Activated naive CD4-positive, alpha-beta T cell treated with anti-CD3 and anti-CD28 coated beads, Interleukin-2, amount 50 U/mL, for 72 hours (primary cell): ENCODE measurements around the gene AIF1. TPM values are rescaled to one million over a fixed set of nuclear protein-coding genes. Genes with fewer than 3 reads are reported as not detected.
A peak's percentile ranks its signal among the peaks of the same experiment; 100 is the strongest.

Experiments
- ATAC-seq, 2 donors: fragments of 150-1000 bp; cut with Tn5 transposase; 2 replicates each; pipeline ENCODE4 v1.10.0; 2021; ENCODE audit warnings: mild to moderate bottlenecking in 2 of 2, moderate library complexity in 2 of 2
- DNase-seq, 2 donors: peaks; one replicate each; pipeline ENCODE4 v3.0.0; 2021 to 2022; ENCODE audit warnings: low spot score in 2 of 2
- H3K27ac Mint-ChIP-seq, 2 donors: one replicate each; pipeline ENCODE4 v1.8.0; 2022; ENCODE audit warnings: mild to moderate bottlenecking in 2 of 2, mixed read lengths in 2 of 2
- H3K36me3 Mint-ChIP-seq, 2 donors: one replicate each; pipeline ENCODE4 v1.8.0; 2022; ENCODE audit warnings: mixed read lengths in 2 of 2
- H3K9me3 Mint-ChIP-seq, 2 donors: one replicate each; pipeline ENCODE4 v1.8.0; 2022; ENCODE audit warnings: mixed read lengths in 2 of 2
- total RNA-seq, 2 donors: library from RNA; stranded (reverse); gene quantifications; one replicate each; pipeline ENCODE4 v1.2.3, GENCODE V29; 2022

Gene AIF1
- total RNA-seq, 2 donors from 2014 or later = 43.9 to 117 TPM

DNA sequence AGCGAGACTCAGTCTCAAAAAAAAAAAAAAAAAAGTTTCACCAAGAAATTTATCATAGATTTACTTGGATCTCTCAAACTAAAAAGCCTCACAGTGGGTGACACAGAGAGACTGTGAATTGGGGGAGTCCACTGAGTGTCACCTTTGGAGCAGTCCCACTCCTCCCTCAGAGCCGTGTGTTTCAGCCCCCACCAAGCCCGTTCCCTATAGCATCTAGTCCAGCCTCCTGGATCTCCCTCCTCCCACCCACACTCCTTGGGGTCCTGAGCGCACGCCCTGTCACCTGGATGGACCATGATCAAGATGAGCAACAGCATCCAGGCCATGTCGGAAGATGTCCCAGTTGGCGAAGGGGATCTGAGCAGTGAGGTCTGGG lies 22.6 kb upstream of the AIF1 start:
- Mint-ChIP-seq H3K36me3 (no peaks in the 10 kb centered on the region), H3K9me3 (no peaks in the 10 kb centered on the region), H3K27ac (peak overlapping the region; percentile 22 to 76)
- ATAC-seq (peak; percentile 3 to 14), DNase-seq (no peak)

GRCh38 chr6:31597006-31597405 lies 18.0 kb upstream of the AIF1 start:
- no peak overlapping the region for H3K27ac Mint-ChIP-seq
- ATAC-seq (peak; percentile 63 to 75), DNase-seq (no peak)
- H3K9me3 Mint-ChIP-seq = no peaks in the 10 kb centered on the region
- no peaks in the 10 kb centered on the region for H3K36me3 Mint-ChIP-seq

- Mint-ChIP-seq H3K9me3 (no peaks in the 10 kb centered on the region), H3K36me3 (no peaks in the 10 kb centered on the region), H3K27ac (no peak overlapping the region)
- ATAC-seq = no peak
- DNase-seq = no peak
Observed at GRCh38 chr6:31607317-31607716, 7.7 kb upstream of the AIF1 start.

DNA sequence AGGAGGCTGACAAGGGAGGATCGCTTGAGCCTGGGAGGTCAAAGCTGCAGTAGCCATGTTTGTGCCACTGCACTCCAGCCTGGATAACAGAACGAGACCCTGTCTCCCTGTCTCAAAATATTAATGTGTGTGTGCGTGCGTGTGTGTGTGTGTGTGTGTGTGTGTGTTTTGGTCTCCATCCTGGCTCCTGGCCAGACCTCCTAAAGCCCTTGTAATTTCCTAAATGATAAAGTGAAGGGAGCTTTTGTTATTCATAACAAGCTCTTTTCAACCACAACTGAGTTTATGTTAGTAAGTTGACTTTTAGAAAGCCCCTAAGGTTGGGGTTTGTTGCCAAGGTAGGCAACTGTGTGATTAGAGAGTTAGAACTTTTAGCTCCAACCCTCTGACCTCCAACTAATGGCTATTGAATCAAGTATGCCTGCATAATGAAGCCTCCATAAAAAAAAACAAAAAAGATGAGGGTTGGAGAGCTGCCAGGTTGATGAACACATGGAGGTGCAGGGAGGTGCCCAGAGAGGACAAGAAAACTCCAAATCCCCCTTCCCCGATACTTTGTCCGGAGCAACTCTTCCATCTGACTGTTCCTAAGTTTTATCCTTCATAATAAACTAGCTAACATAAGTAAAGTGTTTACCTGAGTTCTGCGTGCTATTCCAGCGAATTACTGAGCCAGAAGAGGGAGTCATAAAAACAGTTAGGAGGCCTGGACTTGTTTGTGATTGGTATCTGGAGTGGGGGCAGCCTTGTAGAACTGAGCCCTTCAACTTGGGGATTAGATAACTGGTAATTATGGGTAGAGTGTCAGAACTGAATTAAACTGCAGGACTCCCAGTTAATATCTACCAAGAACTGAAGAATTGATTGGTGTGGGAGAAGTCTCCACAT lies 5.3 kb upstream of the AIF1 start:
- DNase-seq (no peak), ATAC-seq (no peak)
- H3K27ac Mint-ChIP-seq = no peak overlapping the region
- H3K9me3 Mint-ChIP-seq = no peaks in the 10 kb centered on the region
- no peaks in the 10 kb centered on the region for H3K36me3 Mint-ChIP-seq

GRCh38 chr6:31610968-31611367 lies 4.1 kb upstream of the AIF1 start:
- ATAC-seq (no peak), DNase-seq (no peak)
- Mint-ChIP-seq H3K9me3 (no peaks in the 10 kb centered on the region), H3K27ac (no peak overlapping the region), H3K36me3 (no peaks in the 10 kb centered on the region)

DNA sequence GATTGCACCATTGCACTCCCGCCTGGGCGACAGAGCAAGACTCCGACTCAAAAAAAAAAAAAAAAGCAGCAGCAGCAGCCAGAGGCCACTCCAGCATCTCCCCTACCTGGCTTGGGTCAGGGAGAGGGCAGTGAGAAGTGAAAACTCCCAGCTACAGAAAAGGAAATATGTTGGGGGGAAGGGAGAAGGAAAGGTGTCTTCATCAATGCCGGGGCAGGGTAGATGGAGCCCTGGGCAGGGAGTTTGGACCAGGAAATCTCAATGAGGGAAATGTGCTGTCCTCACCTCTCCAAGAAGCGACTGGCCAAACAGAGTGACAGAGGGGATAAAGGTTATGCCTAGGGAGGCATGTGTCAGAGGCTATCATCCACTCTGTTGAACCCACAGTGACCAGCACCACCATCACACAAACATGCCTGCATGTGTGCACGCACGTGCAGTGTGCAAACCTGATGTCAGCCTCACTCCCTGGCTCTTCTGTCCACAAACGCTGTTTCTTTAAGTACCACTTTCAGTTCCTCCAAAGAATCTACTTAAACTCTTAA lies 887 bp upstream of the AIF1 start:
- H3K9me3 Mint-ChIP-seq = no peaks in the 10 kb centered on the region
- H3K36me3 Mint-ChIP-seq = peaks cover 0 to 11% of the 10 kb centered on the region in 2 donors

DNA sequence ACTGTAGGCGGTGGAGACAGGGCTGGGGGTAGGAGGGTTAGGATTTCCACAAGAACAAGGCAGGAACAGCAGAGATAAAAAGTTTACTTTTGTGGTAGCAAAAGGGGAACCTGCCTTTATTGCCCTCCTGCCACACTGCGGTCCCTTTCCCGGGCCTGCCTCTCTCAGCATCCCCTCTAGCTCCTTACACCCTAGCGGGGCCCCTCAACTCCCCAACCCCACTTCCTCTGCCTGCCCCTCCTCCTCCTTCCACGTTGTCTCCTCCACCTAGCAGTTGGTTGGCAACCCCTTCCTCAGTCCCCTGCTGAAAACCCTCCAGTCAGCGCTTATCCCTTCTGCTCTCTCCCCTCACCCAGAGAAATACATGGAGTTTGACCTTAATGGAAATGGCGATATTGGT lies 714 bp downstream of the AIF1 start:
- peak in 1 of 2 donors; percentile 34 for DNase-seq
- no peak for ATAC-seq
- Mint-ChIP-seq H3K36me3 (peaks cover 0 to 11% of the 10 kb centered on the region in 2 donors), H3K9me3 (no peaks in the 10 kb centered on the region), H3K27ac (peak overlapping the region; percentile 80 to 96)

More for the DNA sequence above, 887 bp upstream of the AIF1 start:
- ATAC-seq (no peak), DNase-seq (no peak)
- H3K27ac Mint-ChIP-seq = peak overlapping the region in 1 of 2 donors; percentile 15

- H3K9me3 Mint-ChIP-seq = no peaks in the 10 kb centered on the region
- peak overlapping the region in 1 of 2 donors; percentile 80 for H3K27ac Mint-ChIP-seq
- no peak for ATAC-seq
- peaks cover 12 to 23% of the 10 kb centered on the region in 2 donors for H3K36me3 Mint-ChIP-seq
- DNase-seq = no peak
Observed at GRCh38 chr6:31617010-31617409, 2.0 kb downstream of the AIF1 start.

DNA sequence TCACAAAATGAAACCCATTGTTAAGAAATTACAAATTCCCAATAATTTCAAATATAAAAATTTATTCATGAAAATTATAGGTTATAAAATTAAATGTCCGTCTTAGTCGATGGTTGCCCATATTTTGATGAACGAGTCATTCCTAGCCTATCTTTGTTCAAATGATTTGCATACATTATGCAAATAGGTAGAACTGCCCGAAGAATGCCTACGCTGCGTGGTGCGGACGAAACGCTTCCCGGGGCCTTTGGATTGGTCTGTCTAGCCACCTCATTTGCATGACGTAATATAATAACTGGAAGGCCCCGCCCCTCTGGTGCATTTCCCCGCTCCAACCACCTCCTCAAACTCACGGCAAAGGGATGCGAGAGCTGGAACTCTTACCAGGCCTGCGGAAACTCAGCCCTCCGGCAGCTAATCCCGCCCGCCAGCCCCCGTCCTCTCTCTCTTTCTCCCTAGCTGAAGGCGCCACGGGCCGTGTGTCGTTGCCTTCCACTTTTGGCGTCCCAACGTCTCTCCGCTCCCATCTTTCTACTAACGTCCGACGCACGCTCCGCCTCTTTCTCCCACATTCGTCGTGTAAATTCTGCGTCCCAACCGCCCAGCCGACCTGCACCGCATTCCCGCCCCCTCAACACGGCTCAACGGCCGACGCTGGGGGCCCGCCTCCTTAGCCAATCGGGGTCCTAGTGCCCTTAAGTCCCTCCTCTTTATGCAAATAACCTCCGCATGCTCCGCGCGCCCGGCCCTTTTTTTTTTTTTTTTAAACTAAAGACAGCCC lies 5.0 kb downstream of the AIF1 start:
- DNase-seq (peak; percentile 94 to 97), ATAC-seq (peak; percentile 84 to 87)
- H3K9me3 Mint-ChIP-seq = no peaks in the 10 kb centered on the region
- H3K36me3 Mint-ChIP-seq = peaks cover 33 to 42% of the 10 kb centered on the region in 2 donors
- H3K27ac Mint-ChIP-seq = peak overlapping the region; percentile 95 to 96

DNA sequence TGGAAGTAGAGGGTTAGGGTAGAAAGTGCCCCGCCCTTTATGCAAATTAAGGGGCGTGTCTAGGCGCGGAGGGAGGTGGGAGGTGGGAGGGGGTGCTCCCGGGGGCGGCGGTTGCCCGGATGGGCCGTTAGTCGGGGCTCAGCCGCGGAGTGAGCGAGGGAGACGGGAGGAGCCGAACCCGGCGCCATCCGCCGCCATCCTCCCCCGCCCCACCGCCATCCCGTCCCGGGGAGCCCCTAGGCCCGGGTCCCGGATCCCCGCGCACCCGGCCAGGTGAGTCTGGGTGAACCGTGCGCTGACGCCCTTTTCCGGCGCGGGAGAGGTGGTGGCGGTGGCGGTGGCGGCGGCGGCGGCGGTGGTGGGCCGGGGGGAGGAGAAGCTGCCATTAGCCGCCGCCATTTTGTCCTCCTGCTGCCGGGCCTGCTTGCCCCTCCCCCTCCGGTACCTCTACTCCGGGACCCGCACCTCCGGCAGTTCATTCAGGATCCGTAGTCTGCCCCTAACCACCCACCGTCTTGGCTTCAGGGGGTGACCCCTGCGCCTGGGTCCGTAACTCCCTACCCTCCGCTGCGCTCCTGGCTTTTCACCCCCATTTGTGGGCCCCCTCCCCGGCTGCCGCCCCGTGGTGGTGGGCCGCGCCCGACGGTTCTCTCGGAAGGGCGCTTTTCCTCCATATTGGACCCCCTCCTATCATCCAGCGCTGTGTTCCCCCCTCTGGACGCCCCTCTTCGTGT lies 5.7 kb downstream of the AIF1 start, which contains the start of gene PRRC2A:
Gene PRRC2A (plus strand): TSS at position 130 of the 734 bp plus-strand sequence. CDS start 2,075 bp downstream, outside the sequence.
- peak in 1 of 2 donors; percentile 94 for DNase-seq
- ATAC-seq = peak; percentile 34 to 39
- H3K36me3 Mint-ChIP-seq = peaks cover 39 to 48% of the 10 kb centered on the region in 2 donors
- H3K27ac Mint-ChIP-seq = peak within 1 kb of the TSS; percentile 95 to 98
- H3K9me3 Mint-ChIP-seq = no peaks in the 10 kb centered on the region

GRCh38 chr6:31621320-31621939 lies 6.4 kb downstream of the AIF1 start:
- DNase-seq (no peak), ATAC-seq (no peak)
- Mint-ChIP-seq H3K27ac (peak overlapping the region; percentile 95 to 98), H3K36me3 (peaks cover 46 to 50% of the 10 kb centered on the region in 2 donors), H3K9me3 (no peaks in the 10 kb centered on the region)

DNA sequence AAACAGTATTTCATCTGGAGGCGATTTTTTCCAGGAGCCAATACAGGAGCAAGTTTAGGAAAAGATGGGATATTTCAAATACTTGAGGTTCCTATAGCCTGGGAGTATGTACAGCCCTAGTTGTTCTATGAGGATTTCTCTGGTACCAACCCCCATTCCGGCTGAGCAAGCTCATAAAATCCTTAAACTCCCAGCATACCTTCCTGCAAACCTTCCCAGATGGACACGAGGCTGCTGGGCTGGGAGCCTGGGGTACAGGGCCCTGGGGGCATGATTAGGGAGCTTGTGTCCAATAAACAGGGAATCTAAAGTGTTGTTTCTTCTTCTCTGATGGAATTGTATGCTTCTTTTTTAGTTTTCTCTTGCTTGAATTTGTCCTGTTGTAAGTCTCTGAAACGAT lies 7.0 kb downstream of the AIF1 start:
- DNase-seq = no peak
- Mint-ChIP-seq H3K27ac (peak overlapping the region; percentile 95 to 98), H3K36me3 (peaks cover 48 to 49% of the 10 kb centered on the region in 2 donors), H3K9me3 (no peaks in the 10 kb centered on the region)
- no peak for ATAC-seq

- no peak for ATAC-seq
- peaks cover 55 to 56% of the 10 kb centered on the region in 2 donors for H3K36me3 Mint-ChIP-seq
- no peaks in the 10 kb centered on the region for H3K9me3 Mint-ChIP-seq
- peak overlapping the region; percentile 95 to 98 for H3K27ac Mint-ChIP-seq
- no peak for DNase-seq
Observed at GRCh38 chr6:31622684-31623091, 7.7 kb downstream of the AIF1 start.

- DNase-seq = no peak
- no peak for ATAC-seq
- Mint-ChIP-seq H3K36me3 (peaks cover 57 to 58% of the 10 kb centered on the region in 2 donors), H3K9me3 (no peaks in the 10 kb centered on the region), H3K27ac (peak overlapping the region in 1 of 2 donors; percentile 75)
Observed at GRCh38 chr6:31624070-31624469, 9.0 kb downstream of the AIF1 start.

GRCh38 chr6:31626952-31627351 lies 11.9 kb downstream of the AIF1 start:
- peaks cover 56 to 60% of the 10 kb centered on the region in 2 donors for H3K36me3 Mint-ChIP-seq
- H3K9me3 Mint-ChIP-seq = no peaks in the 10 kb centered on the region
- ATAC-seq (no peak), DNase-seq (no peak)
- H3K27ac Mint-ChIP-seq = peak overlapping the region in 1 of 2 donors; percentile 93
